GM18502 (cell line): ENCODE measurements around the gene NTF3.

Experiments
- ATAC-seq: cut with Tn5 transposase; IDR thresholded peaks from one replicate; pipeline ENCODE4 v1.9.1; 2021; ENCODE audit warnings: mild to moderate bottlenecking; ENCODE audit not compliant: unreplicated experiment, poor library complexity

Gene NTF3

DNA sequence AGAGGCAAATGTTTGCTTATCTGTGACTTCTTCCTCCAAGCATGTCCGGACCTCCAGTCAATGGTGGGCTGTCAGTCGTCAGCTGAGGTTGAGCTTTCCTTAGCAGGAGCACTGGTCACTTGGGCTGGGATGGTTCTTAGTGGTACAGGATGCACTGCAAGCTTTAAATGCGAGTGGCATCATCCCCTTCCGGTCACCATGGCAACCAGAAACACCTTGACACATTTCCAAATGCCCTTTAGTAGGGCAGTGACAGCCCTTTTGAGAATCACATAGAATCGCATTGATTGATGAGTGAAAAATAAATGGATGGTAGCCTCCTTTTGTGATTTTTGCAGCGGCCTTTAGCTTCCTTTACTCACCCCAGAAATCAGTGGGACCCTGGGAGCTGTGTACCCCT is 24.1 kb downstream of the NTF3 start:
- no peak for ATAC-seq

- ATAC-seq: no peak
Measured at GRCh38 chr12:5456906-5457305, 25.0 kb downstream of the NTF3 start.

DNA sequence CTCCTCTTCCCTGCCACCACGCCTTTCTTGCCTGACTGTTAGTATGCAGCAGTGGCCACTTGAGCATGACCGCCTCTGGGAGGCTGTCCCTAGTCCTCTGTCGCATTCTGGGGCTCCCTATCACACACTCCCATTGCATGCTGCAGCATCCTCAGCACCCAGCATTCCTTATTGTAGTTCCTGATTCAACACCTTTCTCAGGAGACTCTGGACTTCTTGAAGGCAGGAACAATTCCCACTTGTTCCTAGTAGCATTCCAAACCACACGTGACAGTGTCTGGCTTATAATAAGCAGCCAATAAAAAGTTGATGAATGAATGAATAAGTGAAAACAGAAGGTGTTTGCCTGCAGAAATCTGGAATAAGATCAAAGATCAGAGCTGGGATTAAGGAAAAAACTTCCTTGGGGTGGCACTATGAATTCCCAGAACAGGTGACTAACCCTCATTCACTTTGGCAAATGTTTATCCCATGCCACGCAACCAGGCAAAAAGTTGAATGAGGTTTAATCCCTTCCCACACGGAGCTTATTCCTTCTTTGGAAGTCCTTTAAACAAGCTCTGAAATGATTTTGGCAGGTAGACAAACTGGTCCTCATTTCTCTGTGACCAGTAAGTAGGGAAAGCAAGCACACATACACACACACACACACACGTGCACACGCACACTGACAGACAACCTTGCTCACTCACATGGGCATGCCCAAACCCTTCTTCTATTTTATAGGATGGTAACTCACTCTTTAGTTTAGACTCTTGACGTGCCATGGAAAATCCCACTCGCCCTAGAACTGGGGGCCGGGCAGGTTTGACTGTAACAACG is 26.5 kb downstream of the NTF3 start:
- ATAC-seq: no peak

- ATAC-seq: no peak
Measured at GRCh38 chr12:5459051-5459782, 27.3 kb downstream of the NTF3 start.

DNA sequence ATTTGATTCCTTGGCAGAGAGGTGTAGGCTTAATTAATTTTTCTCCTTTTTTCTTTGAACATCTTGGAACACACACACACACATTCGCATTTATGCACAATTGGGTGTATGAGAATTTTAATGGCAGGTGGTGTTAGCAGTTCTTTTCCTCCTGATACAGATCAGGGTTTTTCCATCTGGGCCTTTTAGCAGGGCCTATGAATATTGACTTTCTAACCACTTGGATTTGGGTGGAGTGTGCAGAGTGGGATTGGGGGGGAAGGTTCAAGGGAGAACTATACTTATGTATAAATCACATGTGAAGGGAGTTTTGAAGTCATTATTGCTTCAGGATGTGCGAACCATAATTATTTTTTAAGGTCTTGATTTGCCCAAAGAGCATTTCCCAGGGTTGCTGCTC is 28.9 kb downstream of the NTF3 start:
- ATAC-seq: no peak

- ATAC-seq: no peak
Measured at GRCh38 chr12:5461966-5462365, 30.1 kb downstream of the NTF3 start.

GRCh38 chr12:5464096-5464495 is 32.2 kb downstream of the NTF3 start:
- no peak for ATAC-seq

- no peak for ATAC-seq
Measured at GRCh38 chr12:5465384-5465783, 33.5 kb downstream of the NTF3 start.

- ATAC-seq: no peak
Measured at GRCh38 chr12:5466521-5466960, 34.6 kb downstream of the NTF3 start.

GRCh38 chr12:5467931-5468330 is 36.0 kb downstream of the NTF3 start:
- no peak for ATAC-seq

DNA sequence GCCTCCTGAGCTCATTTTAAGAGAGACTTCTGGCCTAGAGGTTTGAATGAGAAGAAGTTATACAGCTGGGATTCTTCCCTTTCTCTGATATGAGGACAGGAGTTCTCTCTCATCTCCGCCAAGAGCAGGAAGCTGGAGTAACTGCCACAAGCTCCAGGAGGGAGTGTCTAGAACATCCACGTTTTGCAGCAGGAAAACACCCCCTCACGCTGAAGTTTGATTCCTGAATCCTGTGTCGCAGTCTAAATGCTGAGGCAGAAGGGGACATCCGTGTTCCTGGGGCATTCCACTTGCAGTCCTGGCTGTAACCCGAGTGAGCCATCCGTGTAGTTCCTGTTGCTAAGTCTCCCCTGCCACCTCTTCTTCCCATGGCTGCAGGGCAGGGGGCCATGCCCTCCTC is 38.3 kb downstream of the NTF3 start:
- no peak for ATAC-seq

DNA sequence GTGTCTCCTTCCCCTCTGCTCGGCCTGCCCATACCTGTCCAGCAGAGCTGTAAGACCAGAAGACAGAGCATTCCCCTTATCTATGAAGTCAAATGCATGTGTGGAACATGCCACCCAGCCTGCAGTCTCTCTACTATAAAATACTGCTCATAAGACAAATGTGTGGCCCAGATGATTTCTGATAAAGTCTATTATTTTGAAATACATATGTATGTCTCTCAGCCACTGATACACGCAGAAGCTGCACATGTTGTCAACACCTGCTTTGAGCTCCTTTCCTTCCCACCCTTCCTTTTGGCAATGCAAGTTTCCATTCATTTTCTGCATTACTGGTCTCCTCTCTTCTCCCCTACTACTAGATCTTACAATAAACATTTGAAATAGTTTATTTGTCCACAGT is 38.8 kb downstream of the NTF3 start:
- no peak for ATAC-seq

DNA sequence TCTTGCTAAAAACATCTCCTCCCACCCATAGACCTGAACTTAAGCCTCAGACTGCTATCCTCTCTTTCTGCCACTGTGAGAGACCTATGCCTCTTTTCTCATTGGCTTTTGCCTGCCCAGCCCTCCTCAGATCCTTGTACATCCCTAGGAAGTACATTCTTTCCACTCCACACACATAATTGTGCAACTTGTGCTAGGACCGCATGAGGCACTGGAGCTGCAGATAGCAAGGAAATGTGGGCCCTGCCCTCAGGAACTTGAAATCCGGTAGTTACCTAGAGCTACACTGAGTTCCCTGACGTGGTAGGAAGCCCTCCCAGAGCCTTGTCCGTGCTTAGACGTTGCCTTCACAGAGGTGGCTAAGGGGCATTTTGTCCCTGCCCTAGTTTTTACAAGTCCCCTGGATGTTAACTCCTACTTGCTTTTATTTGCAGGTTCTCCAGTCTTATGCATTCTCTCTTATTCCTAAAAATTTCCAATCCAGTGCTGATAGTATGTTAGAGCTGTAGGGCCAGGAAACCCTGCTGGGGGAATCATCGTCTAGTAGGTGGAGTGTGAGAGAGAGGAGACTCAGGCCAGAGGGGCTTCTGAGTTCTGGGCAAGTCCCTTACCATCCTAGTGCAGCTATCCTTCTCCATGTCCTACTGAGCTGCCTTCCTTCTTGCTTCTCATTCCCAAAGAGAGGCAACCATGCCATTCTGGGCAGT is 41.3 kb downstream of the NTF3 start:
- ATAC-seq: no peak

- ATAC-seq: no peak
Measured at GRCh38 chr12:5473783-5474116, 41.8 kb downstream of the NTF3 start.

DNA sequence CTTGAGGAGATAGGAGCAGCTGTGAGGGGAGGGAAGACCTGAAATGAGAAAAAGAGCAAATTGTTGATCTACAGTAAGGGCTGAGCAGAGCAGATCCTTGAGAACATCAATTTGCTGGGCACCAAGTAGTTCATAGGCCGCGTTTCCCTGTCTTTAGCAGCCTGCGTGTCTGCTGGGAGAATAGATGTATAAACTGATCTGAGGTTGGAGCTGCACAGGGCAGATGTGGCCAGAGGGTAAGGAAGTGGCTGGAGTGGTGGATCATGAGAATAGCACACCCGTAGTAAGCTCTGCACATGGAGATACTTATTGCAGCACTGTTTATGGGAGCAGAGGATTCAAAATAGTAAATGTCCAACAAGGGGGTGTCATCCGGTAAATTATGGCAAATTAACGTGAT is 44.4 kb downstream of the NTF3 start:
- ATAC-seq: no peak

DNA sequence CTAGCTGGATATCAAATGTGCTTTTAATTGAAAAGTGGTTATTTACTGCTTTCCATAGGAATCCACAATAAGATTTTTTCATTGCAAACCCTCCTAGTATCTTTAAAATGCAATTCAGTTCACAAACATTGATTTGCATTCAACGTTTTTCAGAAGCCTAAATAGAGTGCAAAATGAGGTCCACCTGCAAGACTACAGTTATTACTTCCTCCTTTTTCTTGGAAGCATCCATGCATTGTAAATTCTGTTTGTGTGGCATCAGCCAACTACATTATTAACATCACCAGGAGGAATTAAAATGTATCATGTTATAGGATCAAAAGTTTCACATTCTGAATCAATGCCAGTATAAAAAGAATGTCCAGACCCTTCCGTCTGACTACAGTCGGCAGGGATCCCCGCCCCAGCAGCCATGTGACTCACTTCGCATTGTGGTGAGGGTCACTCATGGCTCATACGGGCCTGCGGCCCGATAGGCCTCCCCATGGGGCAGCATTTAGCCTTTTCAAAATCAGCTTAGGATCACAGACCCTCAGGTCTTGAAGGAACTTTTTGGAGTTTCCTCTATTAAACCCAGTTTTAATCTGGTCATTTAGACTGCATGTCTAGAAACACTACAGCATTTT is 46.3 kb downstream of the NTF3 start:
- ATAC-seq: no peak

DNA sequence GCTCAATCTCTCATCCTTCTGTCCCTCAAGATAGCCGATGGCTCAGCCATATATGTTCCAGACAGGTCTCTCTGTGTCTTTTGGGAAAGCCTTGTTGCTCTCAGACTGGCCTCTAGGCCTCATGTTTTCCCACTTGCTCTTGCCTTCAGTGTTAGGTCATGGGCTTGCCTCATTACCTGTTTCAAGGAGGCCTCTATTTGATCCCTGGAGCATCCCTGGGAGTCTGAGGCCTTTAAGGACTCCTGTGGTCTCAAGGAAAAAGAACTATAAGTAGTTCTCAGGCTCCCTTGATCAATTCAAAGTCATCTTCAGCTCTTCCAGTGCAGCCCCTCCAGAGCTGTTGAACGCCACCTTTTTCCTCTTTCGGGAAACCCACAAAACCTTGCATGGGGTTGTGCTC is 47.9 kb downstream of the NTF3 start:
- ATAC-seq: no peak

DNA sequence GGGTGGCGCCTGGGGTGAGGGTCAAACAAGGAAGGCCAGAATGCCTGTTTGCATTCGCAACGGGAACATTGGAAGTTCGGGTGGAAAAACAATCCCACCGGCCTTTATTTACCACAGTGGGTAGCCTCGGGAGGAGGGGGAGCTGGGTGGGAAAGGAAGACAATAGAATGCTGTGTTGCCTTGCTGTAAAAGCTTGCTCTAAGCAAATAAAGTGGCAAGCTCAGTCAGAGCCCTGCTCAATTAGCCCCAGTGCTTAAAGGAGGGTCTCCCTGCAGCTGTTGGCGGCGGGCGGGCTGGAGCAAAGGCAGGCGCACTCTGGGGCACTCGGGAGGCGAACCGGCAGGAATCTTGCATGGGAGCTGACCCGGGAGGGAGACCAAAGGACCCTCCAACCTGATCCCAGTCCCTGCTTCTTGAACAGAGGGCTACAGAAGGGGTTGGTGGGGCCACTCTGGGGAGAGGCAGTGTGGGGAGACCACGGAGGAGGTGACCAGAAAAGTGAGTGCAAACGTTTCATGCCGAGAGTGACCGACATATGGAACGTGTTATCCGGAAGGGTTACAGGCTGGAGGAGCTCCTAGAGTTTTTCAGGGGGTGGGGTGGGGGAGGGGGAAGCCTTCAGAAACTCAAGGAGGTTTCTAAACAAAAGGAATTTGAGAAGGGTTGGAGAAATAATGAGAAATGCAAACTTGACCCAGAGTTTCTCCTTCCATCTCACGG is 48.5 kb downstream of the NTF3 start:
- no peak for ATAC-seq

GRCh38 chr12:5480938-5481303 is 49.0 kb downstream of the NTF3 start:
- no peak for ATAC-seq

GRCh38 chr12:5481645-5482044 is 49.7 kb downstream of the NTF3 start:
- no peak for ATAC-seq
